ENCODE results near the gene OR13C8. TPM values are rescaled to one million over a fixed set of nuclear protein-coding genes. Genes with fewer than 3 reads are reported as not detected.
"Not testable (repeated sequence)": the region's sequence is repeated elsewhere in the genome, so short reads cannot be mapped to it uniquely, and the experiment has no call there.

OR13C8 gene, protein sequence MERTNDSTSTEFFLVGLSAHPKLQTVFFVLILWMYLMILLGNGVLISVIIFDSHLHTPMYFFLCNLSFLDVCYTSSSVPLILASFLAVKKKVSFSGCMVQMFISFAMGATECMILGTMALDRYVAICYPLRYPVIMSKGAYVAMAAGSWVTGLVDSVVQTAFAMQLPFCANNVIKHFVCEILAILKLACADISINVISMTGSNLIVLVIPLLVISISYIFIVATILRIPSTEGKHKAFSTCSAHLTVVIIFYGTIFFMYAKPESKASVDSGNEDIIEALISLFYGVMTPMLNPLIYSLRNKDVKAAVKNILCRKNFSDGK
- total RNA-seq: not detected in 2 replicates

DNA sequence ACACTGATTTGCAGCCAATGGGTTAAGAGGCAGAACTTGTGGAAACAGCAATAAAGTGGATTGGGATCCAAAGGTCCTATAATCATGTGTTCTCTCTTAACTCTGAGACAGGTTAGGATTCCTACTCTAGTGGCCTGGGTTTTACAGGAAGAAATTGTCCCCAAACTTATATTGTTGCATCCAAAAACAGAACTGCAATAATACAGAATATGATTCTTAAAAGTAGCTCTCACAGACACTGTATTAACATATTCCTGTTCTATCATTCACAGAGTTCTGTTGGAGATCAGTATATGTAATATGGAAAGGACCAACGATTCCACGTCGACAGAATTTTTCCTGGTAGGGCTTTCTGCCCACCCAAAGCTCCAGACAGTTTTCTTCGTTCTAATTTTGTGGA, at the start of gene OR13C8:
OR13C8 (plus strand) TSS at position 301 of the 400 bp plus-strand sequence; CDS start at position 301, 0 bp downstream.
- no peaks in the 10 kb centered on the region for H3K4me1 Mint-ChIP-seq
- intact Hi-C loops (cut with micrococcal nuclease): no loop called here
- H3K36me3 Mint-ChIP-seq (ENCODE audit: low read depth): no peaks in the 10 kb centered on the region
- TF ChIP-seq CTCF (IDR thresholded peaks at IDR 0.05): no peak
- DNase-seq: no peak
- ATAC-seq (ENCODE audit: low read depth): no peak
- no peak within 1 kb of the TSS for H3K27ac Mint-ChIP-seq
- H3K27me3 Mint-ChIP-seq: no peaks in the 10 kb centered on the region
- peaks cover 12% of the 10 kb centered on the region for H3K9me3 Mint-ChIP-seq
- ChIA-PET CTCF (no interaction called here), POLR2A (no interaction called here)
- H3K4me3 Mint-ChIP-seq: no peak within 1 kb of the TSS

DNA sequence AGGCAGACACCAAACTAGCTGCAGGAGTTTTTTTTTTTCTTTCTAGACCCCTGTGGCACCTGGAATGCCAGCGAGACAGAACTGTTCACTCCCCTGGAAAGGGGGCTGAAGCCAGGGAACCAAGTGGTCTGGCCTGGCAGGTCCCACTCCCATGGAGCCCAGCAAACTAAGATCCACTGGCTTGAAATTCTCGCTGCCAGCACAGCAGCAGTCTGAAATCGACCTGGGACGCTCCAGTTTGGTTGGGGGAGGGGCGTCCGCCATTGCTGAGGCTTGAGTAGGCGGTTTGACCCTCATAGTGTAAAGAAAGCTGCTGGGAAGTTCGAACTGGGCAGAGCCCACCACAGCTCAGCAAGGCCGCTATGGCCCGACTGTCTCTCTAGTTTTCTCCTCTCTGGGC, 48.7 kb upstream of the OR13C8 start:
- intact Hi-C loops (cut with micrococcal nuclease): not testable (repeated sequence)

GRCh38 chr9:104527109-104527508, 41.9 kb upstream of the OR13C8 start, which contains the start of gene OR13C4:
Gene OR13C4, minus strand, starts transcription at chr9:104527209. Its CDS starts 0 bp downstream, at chr9:104527209.
- Mint-ChIP-seq H3K4me1 (no peaks in the 10 kb centered on the region), H3K4me3 (no peak within 1 kb of the TSS), H3K27ac (no peak within 1 kb of the TSS), H3K27me3 (no peaks in the 10 kb centered on the region), H3K36me3 (ENCODE audit: low read depth) (no peaks in the 10 kb centered on the region), H3K9me3 (no peaks in the 10 kb centered on the region)
- intact Hi-C loops (cut with micrococcal nuclease): no loop called here
- DNase-seq: no peak
- ATAC-seq (ENCODE audit: low read depth): no peak
- no peak for TF ChIP-seq CTCF (IDR thresholded peaks at IDR 0.05)
- CTCF ChIA-PET: no interaction called here
- POLR2A ChIA-PET: no interaction called here

More for the DNA sequence above, 48.7 kb upstream of the OR13C8 start:
- ATAC-seq (ENCODE audit: low read depth); DNase-seq; POLR2A ChIA-PET; H3K36me3 Mint-ChIP-seq (ENCODE audit: low read depth); H3K27me3 Mint-ChIP-seq; H3K4me3 Mint-ChIP-seq; H3K9me3 Mint-ChIP-seq; H3K4me1 Mint-ChIP-seq; CTCF ChIA-PET; H3K27ac Mint-ChIP-seq: not testable (repeated sequence)

DNA sequence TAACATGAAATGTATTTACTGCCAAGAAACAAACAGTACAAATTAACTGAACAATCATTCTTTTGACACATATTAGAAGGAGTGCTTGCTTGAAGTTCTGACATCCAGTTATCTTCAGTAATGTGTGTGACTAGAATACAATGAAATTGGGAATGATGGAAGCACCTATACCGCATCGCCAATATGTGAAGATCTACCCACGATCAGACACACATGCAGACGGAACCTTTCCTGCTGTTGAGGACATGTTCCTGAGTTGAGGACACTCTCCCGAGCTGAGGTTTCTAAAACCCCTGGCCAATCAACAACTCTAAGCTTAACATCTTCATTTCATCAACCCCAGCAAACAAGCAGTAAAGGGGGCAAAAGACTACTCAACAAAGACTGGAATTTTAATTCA, 32.2 kb upstream of the OR13C8 start, which contains the start of gene OR13C3:
OR13C3 (minus strand) TSS at position 101 of the 400 bp plus-strand sequence. CDS start 133 bp downstream, outside the sequence.
- Mint-ChIP-seq H3K9me3 (no peaks in the 10 kb centered on the region), H3K27ac (no peak within 1 kb of the TSS)

DNA sequence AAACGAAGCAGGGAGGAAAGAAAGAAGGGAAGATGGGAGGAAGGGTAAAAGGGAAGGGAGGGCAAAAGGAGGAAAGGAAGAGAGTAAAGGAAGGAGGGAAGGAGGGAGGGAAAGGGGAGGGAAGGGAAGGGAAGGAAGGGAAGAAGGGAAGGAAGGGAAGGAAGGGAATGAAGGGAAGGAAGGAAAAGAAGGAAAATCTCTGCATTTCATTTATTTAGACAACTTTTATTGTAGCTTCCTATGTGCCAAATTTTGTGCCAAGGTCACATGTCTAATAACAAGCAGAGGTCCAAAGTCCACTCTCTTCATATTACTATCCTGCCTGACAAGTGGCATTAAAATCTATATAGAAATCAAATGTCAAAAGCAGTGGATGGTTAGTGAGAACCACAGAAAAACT, 29.7 kb upstream of the OR13C8 start:
- TF ChIP-seq CTCF (IDR thresholded peaks at IDR 0.05): no peak
- H3K27me3 Mint-ChIP-seq: no peaks in the 10 kb centered on the region
- H3K4me3 Mint-ChIP-seq: no peak overlapping the region
- ChIA-PET POLR2A (no interaction called here), CTCF (no interaction called here)
- H3K4me1 Mint-ChIP-seq: no peaks in the 10 kb centered on the region
- H3K36me3 Mint-ChIP-seq (ENCODE audit: low read depth): no peaks in the 10 kb centered on the region
- no peak for DNase-seq
- H3K27ac Mint-ChIP-seq: no peak overlapping the region
- intact Hi-C loops (cut with micrococcal nuclease): no loop called here
- H3K9me3 Mint-ChIP-seq: no peaks in the 10 kb centered on the region
- ATAC-seq (ENCODE audit: low read depth): no peak

More for the DNA sequence above, 32.2 kb upstream of the OR13C8 start, which contains the start of gene OR13C3:
- TF ChIP-seq CTCF (IDR thresholded peaks at IDR 0.05): no peak
- ChIA-PET CTCF (no interaction called here), POLR2A (no interaction called here)
- H3K4me3 Mint-ChIP-seq: no peak within 1 kb of the TSS
- no peaks in the 10 kb centered on the region for H3K4me1 Mint-ChIP-seq
- no peaks in the 10 kb centered on the region for H3K36me3 Mint-ChIP-seq (ENCODE audit: low read depth)
- DNase-seq (no peak), ATAC-seq (ENCODE audit: low read depth) (no peak)
- intact Hi-C loops (cut with micrococcal nuclease): no loop called here
- H3K27me3 Mint-ChIP-seq: no peaks in the 10 kb centered on the region
